ENCODE data around the gene COBL. TPM values are rescaled to one million over a fixed set of nuclear protein-coding genes. Genes with fewer than 3 reads are reported as not detected.

Gene COBL
- total RNA-seq, 1 experiment from 2014 or later = 63.6 TPM

DNA sequence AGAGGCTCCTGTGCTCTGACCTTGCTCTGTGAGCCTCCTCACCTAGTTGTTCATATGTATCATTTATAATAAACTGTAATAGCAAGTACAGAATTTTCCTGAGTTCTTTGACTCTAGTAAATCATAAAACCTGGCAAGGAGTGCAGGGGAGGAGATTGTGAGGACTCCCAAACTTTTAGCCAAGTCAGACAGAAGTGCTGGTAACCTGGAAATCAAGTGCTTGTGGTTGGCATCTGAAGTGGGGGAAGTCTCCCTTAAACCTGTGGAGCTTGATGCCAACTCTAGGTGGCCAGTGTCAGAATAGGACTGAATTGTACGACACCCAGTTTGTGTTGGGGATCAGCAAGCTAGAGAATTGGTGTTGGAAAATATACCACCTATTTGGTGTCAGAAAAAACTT, 327.6 kb downstream of the COBL start:
- DNase-seq = no peak
- H3K4me3 Mint-ChIP-seq (ENCODE audit: unreplicated experiment) = no peak overlapping the region
- H3K27me3 Mint-ChIP-seq (ENCODE audit: insufficient read depth, unreplicated experiment) = peaks cover 6% of the 10 kb centered on the region
- BruUV-seq (replicated peaks) = no TSS peak
- H3K4me3 ChIP-seq (ENCODE audit: low read depth, low read length) = no peak overlapping the region
- no peaks in the 10 kb centered on the region for H3K9me3 ChIP-seq
- intact Hi-C loops (cut with micrococcal nuclease; ENCODE audit: unreplicated experiment) = no loop called here
- no peaks in the 10 kb centered on the region; the same call in 1 of the 2 replicates for H3K27me3 ChIP-seq (replicated peaks; ENCODE audit: control insufficient read depth, insufficient read depth, low read length)
- no peak overlapping the region for H3K27ac Mint-ChIP-seq (ENCODE audit: unreplicated experiment)
- TF ChIP-seq, protein P1, sequence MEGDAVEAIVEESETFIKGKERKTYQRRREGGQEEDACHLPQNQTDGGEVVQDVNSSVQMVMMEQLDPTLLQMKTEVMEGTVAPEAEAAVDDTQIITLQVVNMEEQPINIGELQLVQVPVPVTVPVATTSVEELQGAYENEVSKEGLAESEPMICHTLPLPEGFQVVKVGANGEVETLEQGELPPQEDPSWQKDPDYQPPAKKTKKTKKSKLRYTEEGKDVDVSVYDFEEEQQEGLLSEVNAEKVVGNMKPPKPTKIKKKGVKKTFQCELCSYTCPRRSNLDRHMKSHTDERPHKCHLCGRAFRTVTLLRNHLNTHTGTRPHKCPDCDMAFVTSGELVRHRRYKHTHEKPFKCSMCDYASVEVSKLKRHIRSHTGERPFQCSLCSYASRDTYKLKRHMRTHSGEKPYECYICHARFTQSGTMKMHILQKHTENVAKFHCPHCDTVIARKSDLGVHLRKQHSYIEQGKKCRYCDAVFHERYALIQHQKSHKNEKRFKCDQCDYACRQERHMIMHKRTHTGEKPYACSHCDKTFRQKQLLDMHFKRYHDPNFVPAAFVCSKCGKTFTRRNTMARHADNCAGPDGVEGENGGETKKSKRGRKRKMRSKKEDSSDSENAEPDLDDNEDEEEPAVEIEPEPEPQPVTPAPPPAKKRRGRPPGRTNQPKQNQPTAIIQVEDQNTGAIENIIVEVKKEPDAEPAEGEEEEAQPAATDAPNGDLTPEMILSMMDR (IDR thresholded peaks at IDR 0.05; ENCODE audit: insufficient read depth in 1 of 2, low read depth in 1 of 2, low read length in 1 of 2, severe bottlenecking in 1 of 2, unreplicated experiment in 1 of 2) = no peak
- no peaks in the 10 kb centered on the region for H3K9me3 Mint-ChIP-seq (ENCODE audit: unreplicated experiment)
- H3K4me1 ChIP-seq = no peaks in the 10 kb centered on the region
- ChIA-PET CTCF (no interaction called here), POLR2A (no interaction called here)
- no peaks in the 10 kb centered on the region for H3K4me1 Mint-ChIP-seq (ENCODE audit: low read depth, unreplicated experiment)
- no peaks in the 10 kb centered on the region for H3K36me3 Mint-ChIP-seq (ENCODE audit: insufficient read depth, unreplicated experiment)
- no peaks in the 10 kb centered on the region for H3K36me3 ChIP-seq (ENCODE audit: control insufficient read depth, insufficient read depth, low read length)

DNA sequence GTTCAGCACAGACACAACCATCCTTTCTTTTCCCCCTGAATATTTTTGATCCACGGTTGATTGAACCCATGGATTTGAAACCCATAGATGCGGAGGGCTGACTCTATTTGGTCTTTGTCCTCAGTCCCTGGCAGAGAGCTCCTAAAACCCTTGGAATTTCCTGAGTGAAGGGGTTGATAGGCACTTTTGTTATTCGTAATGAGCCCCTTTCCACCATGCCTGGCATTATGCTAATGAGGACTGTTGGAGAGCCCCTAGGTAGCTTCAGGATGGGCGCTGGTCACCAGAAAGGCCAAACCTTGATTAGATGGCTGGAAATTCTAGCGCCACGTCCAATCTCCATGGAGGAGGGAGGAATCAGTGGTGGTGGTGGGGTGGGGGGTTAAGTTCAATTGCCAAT, 328.1 kb downstream of the COBL start:
- DNase-seq = no peak
- no peaks in the 10 kb centered on the region for H3K9me3 ChIP-seq
- Mint-ChIP-seq H3K27me3 (ENCODE audit: insufficient read depth, unreplicated experiment) (peaks cover 6% of the 10 kb centered on the region), H3K36me3 (ENCODE audit: insufficient read depth, unreplicated experiment) (no peaks in the 10 kb centered on the region), H3K27ac (ENCODE audit: unreplicated experiment) (no peak overlapping the region), H3K4me1 (ENCODE audit: low read depth, unreplicated experiment) (no peaks in the 10 kb centered on the region), H3K4me3 (ENCODE audit: unreplicated experiment) (no peak overlapping the region), H3K9me3 (ENCODE audit: unreplicated experiment) (no peaks in the 10 kb centered on the region)
- ChIA-PET POLR2A (no interaction called here), CTCF (no interaction called here)
- no peak overlapping the region for H3K4me3 ChIP-seq (ENCODE audit: low read depth, low read length)
- H3K27me3 ChIP-seq (replicated peaks; ENCODE audit: control insufficient read depth, insufficient read depth, low read length) = no peaks in the 10 kb centered on the region; the same call in 1 of the 2 replicates
- no peaks in the 10 kb centered on the region for H3K36me3 ChIP-seq (ENCODE audit: control insufficient read depth, insufficient read depth, low read length)
- TF ChIP-seq, protein P1 (IDR thresholded peaks at IDR 0.05; ENCODE audit: insufficient read depth in 1 of 2, low read depth in 1 of 2, low read length in 1 of 2, severe bottlenecking in 1 of 2, unreplicated experiment in 1 of 2) = no peak
- intact Hi-C loops (cut with micrococcal nuclease; ENCODE audit: unreplicated experiment) = no loop called here
- H3K4me1 ChIP-seq = no peaks in the 10 kb centered on the region
- BruUV-seq (replicated peaks) = no TSS peak

DNA sequence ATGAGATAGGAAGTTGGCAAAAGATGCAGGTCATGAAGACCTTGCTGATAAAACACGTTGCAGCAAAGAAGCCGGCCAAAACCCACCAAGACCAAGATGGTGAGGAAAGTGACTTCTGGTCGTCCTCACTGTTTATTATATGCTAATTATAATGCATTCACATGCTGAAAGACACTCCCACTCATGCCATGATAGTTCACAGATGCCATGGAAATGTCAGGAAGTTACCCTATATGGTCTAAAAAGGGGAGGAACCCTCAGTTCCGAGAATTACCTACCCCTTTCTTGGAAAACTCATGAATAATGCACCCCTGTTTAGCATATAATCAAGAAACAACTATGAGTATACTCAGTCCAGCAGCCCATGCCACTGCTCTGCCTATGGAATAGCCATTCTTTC, 331.5 kb downstream of the COBL start:
- H3K9me3 ChIP-seq = no peaks in the 10 kb centered on the region
- TF ChIP-seq, protein P1 (IDR thresholded peaks at IDR 0.05; ENCODE audit: insufficient read depth in 1 of 2, low read depth in 1 of 2, low read length in 1 of 2, severe bottlenecking in 1 of 2, unreplicated experiment in 1 of 2) = no peak
- no TSS peak for BruUV-seq (replicated peaks)
- no peak overlapping the region for H3K4me3 ChIP-seq (ENCODE audit: low read depth, low read length)
- intact Hi-C loops (cut with micrococcal nuclease; ENCODE audit: unreplicated experiment) = no loop called here
- Mint-ChIP-seq H3K9me3 (ENCODE audit: unreplicated experiment) (no peaks in the 10 kb centered on the region), H3K4me3 (ENCODE audit: unreplicated experiment) (no peak overlapping the region), H3K4me1 (ENCODE audit: low read depth, unreplicated experiment) (no peaks in the 10 kb centered on the region), H3K27me3 (ENCODE audit: insufficient read depth, unreplicated experiment) (peaks cover 5% of the 10 kb centered on the region), H3K36me3 (ENCODE audit: insufficient read depth, unreplicated experiment) (no peaks in the 10 kb centered on the region), H3K27ac (ENCODE audit: unreplicated experiment) (no peak overlapping the region)
- POLR2A ChIA-PET = no interaction called here
- no peak for DNase-seq
- H3K27me3 ChIP-seq (replicated peaks; ENCODE audit: control insufficient read depth, insufficient read depth, low read length) = no peaks in the 10 kb centered on the region; the same call in 1 of the 2 replicates
- H3K4me1 ChIP-seq = no peaks in the 10 kb centered on the region
- H3K36me3 ChIP-seq (ENCODE audit: control insufficient read depth, insufficient read depth, low read length) = no peaks in the 10 kb centered on the region
- CTCF ChIA-PET = no interaction called here

Data from Caco-2 (cell line).